Tibial nerve (tissue), 3 donors: ENCODE data around the gene ZNF425.

Experiments
- CTCF ChIP-seq, 5 experiments: fragments of 200-600 bp in 3 of 5; fragments of 450-650 bp in 2 of 5; sonication (generic) in 3 of 5; IDR thresholded peaks; one replicate each; pipeline ENCODE4 v1.5.1; 2016 to 2019; ENCODE audit warnings: antibody characterized with exemption in 5 of 5, mild to moderate bottlenecking in 3 of 5, moderate library complexity in 2 of 5
- POLR2A ChIP-seq, 2 donors: fragments of 450-650 bp; IDR thresholded peaks; one replicate each; pipeline ENCODE4 v1.6.1; 2017; ENCODE audit warnings: antibody characterized with exemption in 2 of 2, mild to moderate bottlenecking in 2 of 2, moderate library complexity in 2 of 2

GRCh38 chr7:149109969-149110368, 16.2 kb downstream of the ZNF425 start:
- TF ChIP-seq CTCF (IDR thresholded peaks at IDR 0.05) = no peak
- TF ChIP-seq POLR2A (IDR thresholded peaks at IDR 0.05) = no peak
